ENCODE data around the gene LIME1.

- peak in 1 of 7 experiments; percentile 20 for TF ChIP-seq CTCF (IDR thresholded peaks at IDR 0.05)
- peak; percentile 13 to 58 (median 54) for TF ChIP-seq POLR2A (IDR thresholded peaks at IDR 0.05)
Measured at GRCh38 chr20:63707558-63708300, 28.7 kb upstream of the LIME1 start, which contains the start of the genes ARFRP1 and ZGPAT.
